ENCODE measurements around the gene AGPAT2. TPM values are rescaled to one million over a fixed set of nuclear protein-coding genes. Genes with fewer than 3 reads are reported as not detected.

Gene AGPAT2
- total and polyA plus RNA-seq, 2 of the 4 experiments (the other 2 are of a cell fraction), result 16.1 to 39.5 TPM

DNA sequence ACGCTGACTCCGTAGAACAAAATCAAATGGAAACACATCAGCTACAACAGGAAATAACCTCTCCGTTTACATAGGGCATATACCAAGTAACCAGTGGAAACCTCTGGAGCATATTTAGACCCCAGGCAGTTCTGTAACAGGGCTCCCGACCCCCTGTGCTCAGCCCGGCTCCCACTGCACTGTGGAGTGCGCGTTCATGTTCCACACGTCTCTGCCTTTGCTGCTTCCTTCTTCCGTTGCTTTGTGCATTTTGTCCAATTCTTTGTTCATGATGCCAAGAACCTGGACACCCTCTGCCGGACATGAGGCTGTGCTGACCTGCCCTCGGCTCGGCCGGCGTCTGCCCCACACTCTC is 5.9 kb upstream of the AGPAT2 start:
- no TSS peak for BruUV-seq (replicated peaks)
- POLR2A ChIA-PET (ENCODE audit: unreplicated experiment), result no interaction called here
- no peak overlapping the region for H2BK5ac ChIP-seq (ENCODE audit: low read depth, low read length, poor library complexity, severe bottlenecking)
- H3K4me3 ChIP-seq (ENCODE audit: insufficient read depth, low read depth, low read length), result no peak overlapping the region
- no peaks in the 10 kb centered on the region for H4K20me1 ChIP-seq (ENCODE audit: insufficient read depth, low read length)
- no peaks in the 10 kb centered on the region for H3K9me3 ChIP-seq (ENCODE audit: control insufficient read depth, insufficient read depth, low read length)
- in situ Hi-C loops (cut with MboI; ENCODE audit: low sequenced_read_pairs), result no loop called here
- no peak overlapping the region for H2AK5ac ChIP-seq (ENCODE audit: low read depth, low read length)
- H3K14ac ChIP-seq (replicated peaks; ENCODE audit: low read depth, low read length), result no peak overlapping the region
- H3K27ac ChIP-seq (ENCODE audit: insufficient read depth, low read length), result no peak overlapping the region
- intact Hi-C loops (cut with micrococcal nuclease), result no loop called here
- H2AFZ ChIP-seq (replicated peaks; ENCODE audit: low read length, poor library complexity), result peak overlapping the region; percentile 19
- ATAC-seq (ENCODE audit: low read depth) (no peak), DNase-seq (no peak)
- no peak overlapping the region for H3K18ac ChIP-seq (ENCODE audit: low read depth, low read length)
- H3K9ac ChIP-seq (ENCODE audit: low read depth, low read length), result no peak overlapping the region
- 76% methylated on average over 5 of the region's 14 CpGs; no CpG with 5 or more reads in 1 of the 2 experiments for WGBS, 2 experiments (ENCODE audit: extremely low coverage in 2 of 2, insufficient read length in 1 of 2)
- H3K79me1 ChIP-seq (ENCODE audit: low read depth in 1 of 2, low read length in 2 of 2), result no peaks in the 10 kb centered on the region
- H3K4me2 ChIP-seq (ENCODE audit: low read depth, low read length), result no peak overlapping the region
- H4K91ac ChIP-seq (ENCODE audit: insufficient read depth, low read depth, low read length), result no peak overlapping the region
- H2BK20ac ChIP-seq (ENCODE audit: low read depth, low read length), result no peak overlapping the region
- 0 out of 2 replicates have a peak, but pooled peaks cover 2% of the 10 kb centered on the region for H3K4me1 ChIP-seq (ENCODE audit: control insufficient read depth, insufficient read depth, low read length)
- no peaks in the 10 kb centered on the region for H3K36me3 ChIP-seq (ENCODE audit: control insufficient read depth, insufficient read depth, low read length)
- no peak overlapping the region for H3K56ac ChIP-seq (ENCODE audit: extremely low read depth, insufficient read depth, low read length)
- H3K23ac ChIP-seq (ENCODE audit: low read depth, low read length), result no peak overlapping the region
- H3K9me1 ChIP-seq (ENCODE audit: insufficient read depth, low read length), result no peaks in the 10 kb centered on the region
- no peak overlapping the region for H2BK120ac ChIP-seq (ENCODE audit: low read depth, low read length)
- no peak overlapping the region for H4K5ac ChIP-seq (ENCODE audit: low read depth, low read length)
- no peak overlapping the region for H2AK9ac ChIP-seq (replicated peaks; ENCODE audit: low read depth, low read length, poor library complexity)
- TF ChIP-seq CHD1 (IDR thresholded peaks at IDR 0.05; ENCODE audit: low read depth, low read length), result no peak
- no peak for TF ChIP-seq RFX5 (IDR thresholded peaks at IDR 0.05; ENCODE audit: low read depth, low read length)
- no peak for TF ChIP-seq MAFK (IDR thresholded peaks at IDR 0.05; ENCODE audit: low read depth, low read length)
- TF ChIP-seq, protein P1, sequence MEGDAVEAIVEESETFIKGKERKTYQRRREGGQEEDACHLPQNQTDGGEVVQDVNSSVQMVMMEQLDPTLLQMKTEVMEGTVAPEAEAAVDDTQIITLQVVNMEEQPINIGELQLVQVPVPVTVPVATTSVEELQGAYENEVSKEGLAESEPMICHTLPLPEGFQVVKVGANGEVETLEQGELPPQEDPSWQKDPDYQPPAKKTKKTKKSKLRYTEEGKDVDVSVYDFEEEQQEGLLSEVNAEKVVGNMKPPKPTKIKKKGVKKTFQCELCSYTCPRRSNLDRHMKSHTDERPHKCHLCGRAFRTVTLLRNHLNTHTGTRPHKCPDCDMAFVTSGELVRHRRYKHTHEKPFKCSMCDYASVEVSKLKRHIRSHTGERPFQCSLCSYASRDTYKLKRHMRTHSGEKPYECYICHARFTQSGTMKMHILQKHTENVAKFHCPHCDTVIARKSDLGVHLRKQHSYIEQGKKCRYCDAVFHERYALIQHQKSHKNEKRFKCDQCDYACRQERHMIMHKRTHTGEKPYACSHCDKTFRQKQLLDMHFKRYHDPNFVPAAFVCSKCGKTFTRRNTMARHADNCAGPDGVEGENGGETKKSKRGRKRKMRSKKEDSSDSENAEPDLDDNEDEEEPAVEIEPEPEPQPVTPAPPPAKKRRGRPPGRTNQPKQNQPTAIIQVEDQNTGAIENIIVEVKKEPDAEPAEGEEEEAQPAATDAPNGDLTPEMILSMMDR (conservative IDR thresholded peaks at IDR 0.05; ENCODE audit: low read depth, low read length), result no peak
- no peak for TF ChIP-seq FOS (IDR thresholded peaks at IDR 0.05; ENCODE audit: low read depth, low read length)
- no peak for TF ChIP-seq NFE2L2 (IDR thresholded peaks at IDR 0.05; ENCODE audit: low read depth, low read length)
- no peak for TF ChIP-seq MXI1 (IDR thresholded peaks at IDR 0.05; ENCODE audit: borderline replicate concordance, low read depth, low read length)
- TF ChIP-seq RCOR1 (IDR thresholded peaks at IDR 0.05; ENCODE audit: insufficient replicate concordance, low read length), result no peak
- TF ChIP-seq RAD21 (IDR thresholded peaks at IDR 0.05; ENCODE audit: low read length), result no peak
- H2BK15ac ChIP-seq (ENCODE audit: low read depth, low read length), result no peak overlapping the region
- H3K4ac ChIP-seq (ENCODE audit: low read depth, low read length), result no peak overlapping the region
- dilution Hi-C loops (cut with HindIII; ENCODE audit: low sequenced_read_pairs, unreplicated experiment), result no loop called here
- CTCF ChIA-PET, result no interaction called here
- H3K27me3 ChIP-seq (ENCODE audit: control insufficient read depth, insufficient read depth, low read length), result peaks cover 11% of the 10 kb centered on the region; the same call in 1 of the 2 replicates
- H4K8ac ChIP-seq (ENCODE audit: low read depth in 2 of 2, low read length in 2 of 2), result no peak overlapping the region

Data from IMR-90 (cell line).